Activated T-helper 9 cell treated with anti-CD3 and anti-CD28 coated beads, Interleukin-2, amount 50 U/mL, for 16 hours (primary cell): ENCODE results near the gene LTBR.
A peak's percentile ranks its signal among the peaks of the same experiment; 100 is the strongest.

ENCODE experiments used
- DNase-seq: peaks from one replicate; pipeline ENCODE4 v3.0.0-alpha.2; 2020; ENCODE audit warnings: low read depth

The LTBR gene

DNA sequence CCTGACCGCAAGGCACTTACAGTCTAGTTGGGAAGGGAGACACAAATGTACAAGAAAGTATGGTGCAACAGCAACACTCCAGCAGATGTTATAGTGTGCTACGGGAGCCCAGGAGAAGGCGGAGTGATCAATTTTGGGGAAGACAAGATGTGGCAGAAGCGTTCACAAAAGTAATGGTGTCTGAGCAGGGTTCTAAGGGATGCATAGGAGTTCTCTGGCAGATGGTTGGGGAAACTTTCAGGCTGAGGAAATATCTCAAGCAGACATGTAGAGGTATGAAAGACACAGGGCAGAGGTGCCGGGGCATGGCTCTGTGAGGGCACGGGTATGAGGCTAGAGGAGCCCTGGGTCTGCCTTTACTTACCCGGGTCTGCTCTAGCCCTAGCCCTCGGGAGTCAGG lies 37.0 kb upstream of the LTBR start:
- no peak for DNase-seq

DNA sequence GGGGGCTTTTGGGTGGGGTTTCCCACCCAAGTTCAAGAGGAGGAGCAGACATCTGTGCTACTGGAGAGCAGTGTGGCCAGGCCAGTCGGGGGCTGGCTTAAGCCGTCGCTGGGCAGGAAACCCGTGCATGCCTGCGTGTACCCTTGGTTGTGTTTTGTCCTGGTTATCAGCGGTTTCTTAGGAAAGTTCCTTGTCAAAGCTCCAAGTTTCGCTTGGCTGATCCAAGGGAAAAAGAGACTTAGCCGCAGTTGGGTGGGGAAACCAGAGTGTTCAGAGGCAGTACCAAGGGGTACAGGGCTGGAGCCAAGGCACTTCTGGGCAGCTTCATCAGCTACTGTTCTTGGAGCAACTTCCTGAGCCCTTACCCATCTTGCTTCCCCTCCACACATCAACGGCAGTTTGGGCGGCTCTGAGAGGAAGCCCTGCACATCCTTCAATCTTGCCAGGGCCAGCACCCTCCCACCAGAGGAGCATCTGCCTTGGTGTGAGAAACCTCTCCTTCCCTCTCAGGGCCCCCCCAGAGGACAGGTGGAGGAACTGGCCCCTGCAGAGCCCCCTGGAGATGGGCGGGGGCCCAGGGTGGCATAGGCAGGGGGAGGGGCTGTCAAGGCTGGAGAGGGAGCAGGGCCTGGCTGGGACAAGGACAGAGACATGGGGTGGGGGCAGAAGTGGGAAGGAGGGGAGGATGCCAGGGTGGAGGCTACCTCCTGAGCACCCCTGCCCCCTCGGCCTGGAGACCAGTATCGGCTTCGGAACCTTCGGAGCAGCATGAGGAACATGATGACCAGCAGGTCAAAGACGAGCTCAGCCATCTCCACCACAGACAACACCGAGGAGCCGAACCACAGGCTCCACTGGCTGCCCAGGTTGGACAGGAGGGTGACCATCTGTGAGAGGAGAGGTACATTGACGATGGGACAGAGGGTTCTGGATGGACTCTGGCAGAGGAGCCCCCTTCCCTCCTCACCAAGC lies 36.3 kb upstream of the LTBR start:
- DNase-seq, result no peak

DNA sequence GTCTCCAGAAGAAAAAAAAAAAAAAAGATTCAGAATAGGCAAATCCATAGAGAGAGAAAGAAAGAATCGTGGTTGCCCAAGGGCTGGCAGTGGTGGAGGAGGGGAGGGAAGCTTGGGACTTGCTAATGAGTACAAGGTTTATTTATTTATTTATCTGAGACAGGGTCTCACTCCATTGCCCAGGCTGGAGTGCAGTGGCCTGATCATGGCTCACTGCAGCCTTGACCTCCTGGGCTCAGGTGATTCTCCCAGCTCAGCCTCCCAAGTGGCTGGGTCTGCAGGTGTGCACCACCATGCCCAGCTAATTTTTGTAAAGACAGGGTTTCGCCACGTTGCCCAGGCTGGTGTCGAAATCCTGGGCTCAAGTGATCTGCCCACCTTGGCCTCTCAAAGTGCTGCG lies 32.3 kb upstream of the LTBR start:
- DNase-seq, result no peak

DNA sequence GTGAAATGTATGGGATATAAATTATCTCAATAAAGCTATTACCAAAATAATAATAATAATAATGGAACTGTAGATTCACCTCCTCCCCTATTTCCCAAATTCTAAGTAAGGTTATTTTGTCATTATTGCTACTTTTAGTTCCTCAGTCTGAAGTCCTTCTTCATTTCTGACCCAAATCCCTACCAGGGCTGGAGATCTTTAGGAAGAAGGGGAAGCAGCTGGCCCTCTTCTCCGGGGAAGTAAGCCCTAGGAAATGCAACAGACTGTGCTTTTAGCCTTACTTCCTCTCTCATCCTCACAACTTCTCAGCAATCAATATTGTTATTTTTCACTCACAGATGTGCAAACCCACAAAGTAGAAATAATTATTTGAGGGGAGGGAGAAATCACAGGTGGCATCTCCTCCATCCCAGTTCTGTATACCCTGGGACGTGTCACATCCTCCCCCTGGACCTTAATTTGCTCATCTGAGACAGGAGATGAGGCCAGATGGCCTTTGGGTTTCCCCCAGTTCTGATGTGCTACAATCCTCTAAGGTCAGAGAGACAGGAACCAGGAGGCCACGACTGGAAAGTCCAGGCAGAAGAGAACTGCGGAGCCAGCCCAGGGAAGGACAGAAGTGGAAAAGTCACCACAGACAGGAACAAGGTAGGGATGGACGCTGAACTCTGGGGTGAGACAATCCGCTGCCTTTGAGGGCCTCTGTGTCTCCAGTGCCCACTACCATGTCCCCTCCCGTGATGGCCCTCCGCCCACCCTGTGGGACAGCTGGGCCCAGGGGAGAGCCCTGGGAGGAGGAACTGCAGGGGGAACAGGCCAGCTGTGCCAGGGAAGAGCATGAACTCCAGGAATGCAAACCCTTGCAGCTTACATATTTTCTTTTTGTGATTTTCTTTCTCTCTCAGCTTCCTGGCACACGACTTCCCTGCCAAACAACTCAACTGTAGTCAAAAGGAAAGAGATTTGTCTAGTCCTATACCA lies 31.5 kb upstream of the LTBR start:
- DNase-seq, result no peak

DNA sequence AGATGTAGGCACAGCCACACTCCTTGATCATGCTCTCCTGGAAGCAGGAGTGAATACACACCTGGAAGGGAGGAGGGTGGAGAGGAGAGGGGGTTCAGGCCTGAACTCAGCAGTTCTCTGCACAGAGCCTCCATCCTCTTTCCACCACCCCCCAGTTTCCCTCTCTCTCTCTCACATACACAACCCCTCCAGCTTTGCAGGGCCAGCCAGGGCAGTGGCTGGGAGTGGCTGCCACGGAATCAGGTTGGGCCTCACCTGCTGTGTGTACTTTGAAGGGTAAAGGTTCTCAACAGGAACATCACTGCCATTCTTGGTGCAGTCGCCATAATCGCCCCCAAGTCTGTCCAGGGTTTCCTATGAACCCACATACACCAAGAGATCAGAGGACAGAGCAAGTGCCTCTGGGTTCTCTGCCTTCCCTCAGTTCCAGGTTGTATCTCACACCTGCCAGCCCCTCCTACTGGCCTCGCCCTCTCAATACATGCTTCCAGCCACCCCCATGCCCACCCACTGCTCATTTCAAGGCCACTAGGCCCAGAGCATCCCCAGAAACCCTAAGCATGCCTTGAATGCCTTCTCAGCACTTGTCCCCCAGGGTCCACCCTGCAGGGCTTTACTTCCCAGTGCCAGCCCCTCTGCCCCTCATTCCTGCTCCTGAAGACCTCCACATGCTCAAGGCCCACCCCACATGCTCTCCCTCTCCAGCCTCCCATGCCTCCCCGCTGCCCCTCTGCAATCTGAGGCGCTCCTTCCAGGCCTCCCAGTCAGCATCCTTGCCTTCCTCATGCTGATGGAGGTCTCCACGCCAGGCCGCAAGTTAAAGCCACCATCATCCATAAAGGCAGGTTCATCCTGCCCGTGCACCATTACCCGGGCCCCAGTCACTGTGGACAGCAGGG lies 29.2 kb upstream of the LTBR start:
- no peak for DNase-seq

DNA sequence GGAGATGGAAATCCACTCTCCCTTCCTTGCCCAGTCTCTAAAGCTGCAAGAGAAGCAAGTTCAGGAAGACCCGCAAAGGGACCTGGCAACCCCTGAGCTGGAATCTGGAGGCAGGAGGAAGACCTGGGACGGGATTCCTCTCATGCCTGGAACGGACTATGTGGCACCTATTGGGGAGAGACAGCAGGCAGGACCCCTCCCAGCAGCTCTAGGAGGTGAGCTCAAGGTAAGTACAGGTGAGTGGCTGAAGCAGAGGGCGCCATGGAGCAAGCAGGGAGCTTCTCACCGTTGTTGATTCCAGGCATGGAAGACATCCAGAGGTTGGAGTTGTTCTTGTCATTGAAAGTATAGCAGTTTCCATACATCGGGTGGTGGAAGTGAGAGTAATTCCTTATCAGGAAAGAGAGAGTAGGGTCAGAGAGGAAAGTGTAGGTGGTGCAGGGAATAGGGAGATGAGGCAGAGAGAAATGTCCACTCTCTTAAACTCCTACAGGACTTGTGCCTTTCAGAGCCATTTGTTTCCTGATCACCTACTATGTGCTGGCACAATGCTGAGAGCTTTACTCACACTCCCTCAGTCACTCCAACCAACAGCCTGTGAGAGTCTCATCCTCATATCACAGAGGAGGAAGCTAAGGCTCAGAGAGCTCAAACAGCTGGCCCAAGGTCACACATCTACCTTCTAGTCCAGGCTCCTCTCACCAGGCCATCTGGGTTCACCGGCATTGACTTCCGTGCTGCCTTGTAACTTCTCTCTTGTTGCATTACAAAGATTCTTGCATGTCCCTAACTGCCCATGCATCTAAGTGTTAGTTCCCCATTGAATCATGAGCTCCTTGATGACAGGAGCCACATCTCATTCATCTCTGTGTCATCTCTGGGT lies 28.2 kb upstream of the LTBR start:
- no peak for DNase-seq

DNA sequence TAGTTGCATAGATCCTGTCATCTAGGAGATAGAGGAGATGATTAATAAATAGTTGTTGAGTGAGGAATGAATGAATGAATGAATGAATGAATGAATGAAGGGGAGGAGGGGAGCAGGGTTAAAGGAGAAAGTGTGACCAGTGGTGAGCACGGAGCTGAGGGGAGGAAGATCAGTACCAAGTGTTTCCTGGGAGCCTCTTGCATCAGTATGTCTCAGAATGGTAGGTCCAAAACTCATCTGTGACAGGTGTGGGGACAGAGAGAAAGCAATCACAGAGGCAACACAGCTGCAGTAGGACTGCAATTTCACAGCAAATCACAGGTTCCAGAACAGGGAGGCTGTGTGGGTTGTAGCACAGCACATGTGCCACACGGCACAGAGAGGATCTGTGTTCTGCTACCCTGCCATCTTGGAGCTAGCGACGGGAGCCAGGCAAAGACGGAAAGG lies 27.6 kb upstream of the LTBR start:
- no peak for DNase-seq

DNA sequence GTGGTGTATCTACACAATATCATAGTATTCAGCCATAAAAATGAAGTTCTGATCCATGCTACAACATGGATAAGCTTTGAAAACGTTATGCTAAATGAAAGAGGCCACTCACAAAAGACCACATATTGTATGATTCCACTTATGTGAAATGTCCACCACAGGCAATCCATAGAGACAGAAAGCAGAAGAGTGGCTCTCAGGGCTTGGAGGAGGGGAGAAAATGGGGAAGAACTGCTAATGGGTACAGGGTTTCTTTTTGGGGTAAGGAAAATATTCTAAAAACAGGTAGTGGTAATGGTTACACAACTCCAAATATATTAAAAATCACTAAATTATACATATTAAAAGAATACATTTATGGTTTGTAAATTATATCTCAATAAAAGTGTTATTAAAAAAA lies 25.1 kb upstream of the LTBR start:
- no peak for DNase-seq

DNA sequence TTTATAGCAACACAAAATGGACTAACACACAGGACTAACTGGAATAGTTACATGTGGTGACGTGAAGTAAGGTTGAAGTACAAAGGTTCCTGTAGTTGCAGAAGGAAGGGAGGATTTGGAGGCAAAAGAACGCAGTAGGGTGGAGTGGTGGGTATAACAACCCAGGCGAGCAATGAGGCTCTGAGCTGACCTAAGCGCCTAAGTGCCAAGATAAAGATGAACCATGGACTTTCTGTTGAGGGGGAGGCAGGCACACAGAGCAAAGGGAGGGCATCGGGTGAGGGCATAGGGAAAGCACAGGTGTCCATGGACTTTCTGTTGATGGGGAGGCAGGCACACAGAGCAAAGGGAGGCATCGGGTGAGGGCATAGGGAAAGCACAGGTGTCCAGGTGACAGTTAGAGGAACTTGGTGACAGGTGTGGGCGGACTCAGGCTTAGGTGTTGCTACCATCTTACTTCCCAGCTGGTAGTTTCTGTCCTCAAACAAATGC lies 23.8 kb upstream of the LTBR start:
- DNase-seq, result no peak

DNA sequence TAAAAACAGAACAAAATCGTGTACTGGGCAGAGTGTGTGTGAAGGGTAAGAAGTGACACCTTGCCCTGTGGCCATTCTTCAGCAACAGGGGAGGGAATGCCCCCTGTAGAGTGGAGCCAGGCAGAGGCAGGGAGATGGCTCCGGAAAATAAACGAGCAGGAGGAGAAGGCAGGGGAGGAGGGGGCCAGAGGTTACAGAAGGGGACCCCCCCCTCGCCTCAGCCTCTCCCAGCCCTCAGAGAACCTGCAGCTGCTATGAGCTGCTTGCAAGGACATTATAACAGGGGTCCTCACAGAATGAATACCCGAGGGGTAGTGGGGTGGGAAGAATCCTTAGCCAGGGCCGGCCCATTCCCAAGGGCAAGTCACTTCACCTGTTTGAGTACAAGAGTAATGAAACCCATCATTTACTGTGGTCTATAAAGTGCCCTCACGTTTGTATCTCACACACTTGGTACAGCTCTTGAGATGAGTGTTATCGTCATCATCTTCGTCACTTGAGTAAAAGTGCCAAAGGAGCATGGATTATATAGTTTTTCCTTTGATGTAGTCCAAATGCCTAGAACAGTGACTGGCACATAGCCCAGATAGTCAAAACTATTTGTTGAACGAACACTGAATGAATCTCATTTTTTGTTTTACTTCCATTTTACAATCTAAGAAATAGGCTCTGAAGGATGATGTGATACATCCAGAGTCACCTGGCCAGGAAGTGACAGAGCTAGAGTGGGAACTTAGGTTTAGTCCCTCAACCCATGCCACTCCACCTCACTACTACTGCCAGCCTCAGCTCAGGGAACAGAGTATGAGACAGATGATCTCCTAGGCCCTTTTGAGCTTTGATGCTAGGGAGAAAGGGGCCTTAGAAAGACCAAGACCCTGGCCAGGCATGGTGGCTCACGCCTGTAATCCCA lies 23.1 kb upstream of the LTBR start:
- no peak for DNase-seq

DNA sequence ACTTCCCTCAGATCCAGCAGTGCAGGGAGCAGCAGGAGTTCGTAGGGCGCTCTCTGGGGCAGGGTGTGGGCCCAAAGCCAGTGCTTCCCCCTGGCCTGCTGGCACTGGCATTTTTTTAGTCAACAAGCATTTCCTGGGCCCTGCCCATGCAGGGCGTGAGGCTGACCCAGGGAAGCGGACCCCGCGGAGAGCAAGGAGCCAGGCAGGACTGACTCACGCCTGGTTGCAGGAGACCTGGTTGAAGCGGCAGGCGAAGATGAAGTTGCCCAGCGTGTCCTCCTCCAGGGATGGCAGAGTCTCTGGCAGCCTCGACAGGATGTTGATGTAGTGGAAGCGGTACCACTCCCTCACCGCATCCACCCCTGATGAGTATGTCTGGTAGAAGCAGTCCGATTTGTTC lies 22.1 kb upstream of the LTBR start:
- no peak for DNase-seq

DNA sequence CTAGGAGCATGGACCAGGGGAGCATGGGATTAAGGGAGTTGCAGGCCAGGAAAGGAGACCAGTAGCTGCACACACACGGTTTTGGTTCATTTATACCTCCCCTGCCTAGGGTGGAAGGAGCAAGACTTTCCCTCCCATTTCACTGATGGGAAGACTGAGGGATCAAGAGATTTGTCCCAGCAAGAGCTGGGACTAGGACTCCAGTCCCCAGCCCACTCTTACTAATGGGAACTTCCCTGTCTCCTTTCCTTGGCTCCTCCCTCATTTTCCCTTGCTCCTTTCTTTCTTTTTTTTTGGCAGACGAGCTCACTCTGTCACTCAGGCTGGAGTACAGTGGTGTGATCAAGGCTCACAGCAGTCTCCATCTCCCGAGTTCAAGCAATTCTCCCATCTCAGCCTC lies 21.6 kb upstream of the LTBR start:
- DNase-seq, result no peak

DNA sequence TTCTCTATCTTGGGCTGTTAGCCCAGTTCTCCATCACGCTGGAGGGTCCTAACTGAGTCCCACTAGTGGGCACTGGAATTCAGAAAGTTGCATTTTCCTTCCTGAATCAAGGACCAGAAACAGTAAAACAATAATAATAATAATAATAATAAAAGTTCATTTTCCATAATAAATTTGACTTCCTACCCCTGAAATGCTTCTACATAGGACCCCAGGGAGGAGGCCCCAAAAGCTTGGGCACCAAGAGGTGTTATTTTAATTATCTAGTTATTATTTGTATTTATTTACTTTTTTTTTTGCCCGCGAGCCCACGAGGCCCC lies 21.0 kb upstream of the LTBR start:
- DNase-seq, result no peak

DNA sequence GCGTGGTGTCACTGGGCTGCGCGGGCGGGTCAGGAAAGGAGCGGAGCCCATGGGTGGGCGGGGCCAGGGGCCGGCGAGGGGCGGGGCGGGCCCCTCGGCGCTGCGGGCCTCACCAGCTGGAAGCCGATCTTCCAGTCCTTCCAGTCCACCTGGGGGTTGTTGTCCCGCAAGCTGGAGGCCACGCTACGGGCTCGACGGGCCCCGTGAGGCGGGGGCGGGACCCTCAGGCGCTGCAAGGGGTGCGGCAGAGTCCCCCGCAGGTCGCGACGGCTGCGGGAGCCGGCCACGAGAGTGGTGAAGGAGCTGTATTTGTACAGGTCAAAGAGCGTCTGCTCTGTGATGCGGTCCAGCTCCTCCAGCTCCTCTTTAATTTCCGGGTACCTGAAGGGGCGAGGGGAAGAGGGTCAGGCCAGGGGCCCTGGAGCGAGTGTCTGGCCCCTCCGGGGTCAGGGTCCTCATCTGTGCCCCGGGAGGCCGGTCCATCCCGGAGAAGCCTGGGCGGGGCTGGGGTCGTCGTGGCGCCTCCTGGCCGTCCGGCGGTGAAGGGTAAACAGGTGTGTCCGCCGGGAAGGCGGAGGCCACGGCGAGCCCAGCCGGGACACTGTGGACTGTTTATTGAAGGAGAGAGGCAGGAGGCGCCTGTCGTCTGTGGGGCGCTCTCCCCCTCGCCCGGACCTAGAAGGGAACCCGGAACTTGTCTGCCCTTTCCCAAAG lies 20.5 kb upstream of the LTBR start:
- DNase-seq, result peak; percentile 68

DNA sequence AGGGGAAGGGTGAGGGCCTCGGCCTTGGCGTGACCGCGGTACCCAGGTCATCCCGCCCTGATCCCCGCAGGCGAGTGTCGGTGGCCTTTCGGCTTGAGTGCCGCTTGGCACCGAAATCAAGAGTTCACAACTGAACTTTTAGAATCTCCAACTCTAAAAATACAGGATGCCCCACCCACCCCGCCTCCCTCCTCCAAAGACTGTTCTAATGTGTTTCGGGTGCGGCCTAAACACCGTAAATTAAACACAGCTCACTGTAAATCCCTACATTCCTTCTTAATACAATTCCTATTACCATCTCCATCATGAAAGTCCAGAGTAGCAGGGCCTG lies 20.0 kb upstream of the LTBR start:
- no peak for DNase-seq

DNA sequence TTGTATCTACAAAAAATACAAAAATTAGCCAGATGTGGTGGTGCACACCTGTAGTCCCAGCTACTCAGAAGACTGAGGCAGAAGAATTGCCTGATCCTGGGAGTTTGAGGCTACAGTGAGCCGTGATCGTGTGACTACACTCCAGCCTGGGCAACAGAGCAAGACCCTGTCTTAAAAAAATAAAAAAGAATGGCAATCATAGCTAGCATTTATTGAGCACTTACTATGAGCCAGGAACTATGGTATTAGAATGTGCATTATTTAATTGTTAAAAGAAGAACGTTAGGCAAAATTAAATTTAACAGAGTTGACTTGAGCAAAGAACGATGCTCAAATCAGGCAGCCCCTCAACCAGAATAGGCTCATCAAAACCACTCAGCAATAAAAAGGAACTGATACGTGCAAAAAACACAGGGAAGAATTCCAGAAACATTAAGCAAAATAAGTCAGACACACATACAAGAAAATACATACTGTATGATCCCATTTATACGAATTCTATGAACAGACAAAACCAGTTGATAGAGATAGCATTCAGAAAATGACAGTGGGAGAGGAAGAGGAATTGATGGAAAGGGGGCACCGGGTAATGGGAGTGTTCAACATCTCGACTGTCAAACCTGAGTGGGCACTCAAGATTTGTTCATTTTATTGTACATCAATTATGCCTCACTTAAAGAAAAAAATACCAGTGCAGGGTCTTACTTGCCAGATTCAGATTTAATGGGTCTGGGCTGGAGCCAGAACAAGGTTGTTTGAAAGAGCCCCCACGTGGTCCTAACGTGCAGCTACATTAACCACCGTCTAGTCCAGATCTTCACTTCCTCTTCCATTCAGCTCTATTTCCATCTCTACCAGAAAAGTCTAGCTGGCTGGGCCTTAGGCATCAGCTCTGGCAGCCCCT lies 16.6 kb upstream of the LTBR start:
- DNase-seq, result no peak

DNA sequence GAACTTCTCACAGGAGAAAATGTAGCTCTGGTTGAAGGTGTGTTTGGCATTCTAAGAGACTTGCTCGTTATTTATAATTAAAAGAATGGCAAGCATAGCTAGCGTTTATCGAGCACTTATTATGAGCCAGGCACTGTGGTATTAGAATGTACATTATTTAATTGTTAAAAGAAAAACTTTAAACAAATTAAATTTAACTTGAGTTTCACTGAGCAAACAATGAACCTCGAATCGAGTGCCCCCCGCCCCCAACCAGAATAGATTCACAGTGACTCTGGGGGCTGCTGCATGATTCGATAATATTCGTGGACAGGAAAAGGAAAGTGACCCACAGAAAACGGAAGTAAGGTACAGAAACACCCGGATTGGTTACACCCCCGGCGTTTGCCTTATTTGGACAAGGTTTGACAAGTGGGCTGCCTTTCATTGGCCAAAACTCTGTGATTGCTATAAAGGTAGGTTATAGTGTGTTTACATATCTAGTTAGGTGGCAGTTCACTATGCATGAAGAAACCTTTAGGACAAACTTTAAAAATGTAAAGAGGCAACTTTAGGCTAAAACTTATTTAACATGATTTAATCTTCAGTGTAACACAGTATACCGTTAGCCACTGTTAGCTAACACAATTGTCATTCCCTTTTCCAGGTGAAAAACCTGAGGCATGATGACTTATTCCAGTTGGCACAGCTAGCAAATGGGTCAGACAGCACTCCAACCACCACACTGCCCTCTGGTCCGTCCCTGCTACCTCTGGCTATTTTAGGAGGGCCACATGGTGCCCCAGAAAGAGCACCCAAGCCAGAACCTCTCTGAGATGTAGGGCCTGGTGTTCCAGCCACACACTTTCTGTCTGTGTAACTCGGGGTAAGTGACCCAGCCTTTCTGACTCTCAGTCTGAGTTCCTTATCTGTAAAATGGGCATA lies 15.7 kb upstream of the LTBR start:
- DNase-seq, result no peak
